ENCODE data around the gene KRT75. TPM values are rescaled to one million over a fixed set of nuclear protein-coding genes. Genes with fewer than 3 reads are reported as not detected.

Gene KRT75
- total RNA-seq, 2 experiments from 2014 or later, result not detected

DNA sequence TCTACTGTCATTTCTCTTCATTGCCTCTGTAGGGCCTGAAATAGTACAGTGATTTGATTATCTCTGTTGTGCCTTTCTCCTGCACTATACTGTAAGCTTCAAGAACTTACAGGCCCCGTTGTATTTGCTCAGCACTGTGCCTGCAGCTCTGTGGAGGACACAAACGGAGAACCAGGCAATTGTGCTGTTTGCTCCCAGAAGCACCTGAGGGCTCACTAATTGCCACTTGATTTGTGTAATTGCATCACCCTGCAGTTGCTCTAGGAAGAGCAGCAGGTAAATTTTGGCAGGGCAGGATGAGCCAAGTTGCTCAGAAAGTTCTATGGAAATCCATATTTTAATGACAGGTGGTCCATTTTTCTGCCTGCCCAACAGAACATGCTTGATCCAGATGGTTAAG, 16.4 kb downstream of the KRT75 start:
- CTCF ChIA-PET, result no interaction called here
- intact Hi-C loops (cut with micrococcal nuclease), result no loop called here
- POLR2A ChIA-PET, result no interaction called here
- no peaks in the 10 kb centered on the region for H3K9me3 Mint-ChIP-seq
- no peak overlapping the region for H3K27ac Mint-ChIP-seq
- H3K36me3 Mint-ChIP-seq (ENCODE audit: low read depth), result no peaks in the 10 kb centered on the region
- no peak for DNase-seq
- H3K27me3 Mint-ChIP-seq, result peaks cover 6% of the 10 kb centered on the region
- H3K4me3 Mint-ChIP-seq, result no peak overlapping the region
- TF ChIP-seq, protein P1, sequence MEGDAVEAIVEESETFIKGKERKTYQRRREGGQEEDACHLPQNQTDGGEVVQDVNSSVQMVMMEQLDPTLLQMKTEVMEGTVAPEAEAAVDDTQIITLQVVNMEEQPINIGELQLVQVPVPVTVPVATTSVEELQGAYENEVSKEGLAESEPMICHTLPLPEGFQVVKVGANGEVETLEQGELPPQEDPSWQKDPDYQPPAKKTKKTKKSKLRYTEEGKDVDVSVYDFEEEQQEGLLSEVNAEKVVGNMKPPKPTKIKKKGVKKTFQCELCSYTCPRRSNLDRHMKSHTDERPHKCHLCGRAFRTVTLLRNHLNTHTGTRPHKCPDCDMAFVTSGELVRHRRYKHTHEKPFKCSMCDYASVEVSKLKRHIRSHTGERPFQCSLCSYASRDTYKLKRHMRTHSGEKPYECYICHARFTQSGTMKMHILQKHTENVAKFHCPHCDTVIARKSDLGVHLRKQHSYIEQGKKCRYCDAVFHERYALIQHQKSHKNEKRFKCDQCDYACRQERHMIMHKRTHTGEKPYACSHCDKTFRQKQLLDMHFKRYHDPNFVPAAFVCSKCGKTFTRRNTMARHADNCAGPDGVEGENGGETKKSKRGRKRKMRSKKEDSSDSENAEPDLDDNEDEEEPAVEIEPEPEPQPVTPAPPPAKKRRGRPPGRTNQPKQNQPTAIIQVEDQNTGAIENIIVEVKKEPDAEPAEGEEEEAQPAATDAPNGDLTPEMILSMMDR (IDR thresholded peaks at IDR 0.05), result no peak
- peaks cover 6% of the 10 kb centered on the region for H3K4me1 Mint-ChIP-seq (ENCODE audit: low read depth)
- ATAC-seq, result no peak

DNA sequence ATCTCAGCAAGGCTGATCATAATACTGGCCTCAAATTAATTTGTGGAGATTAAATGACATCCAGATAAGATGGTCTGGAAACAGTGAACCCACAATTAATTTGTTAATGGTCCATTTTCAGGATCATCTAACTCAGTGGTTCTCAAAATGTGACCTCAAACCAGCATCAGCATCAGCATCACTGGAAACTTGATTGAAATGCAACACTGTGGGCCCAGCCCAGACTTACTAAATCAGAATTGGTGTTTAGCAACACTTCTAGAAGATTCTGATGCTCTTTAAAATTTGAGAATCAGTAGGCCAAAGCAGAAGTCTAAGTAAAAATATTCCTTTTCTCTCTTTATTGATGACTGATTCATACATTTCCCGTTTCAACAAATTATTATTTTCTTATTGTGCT, 17.4 kb downstream of the KRT75 start:
- Mint-ChIP-seq H3K9me3 (no peaks in the 10 kb centered on the region), H3K27ac (no peak overlapping the region), H3K4me1 (ENCODE audit: low read depth) (peaks cover 6% of the 10 kb centered on the region), H3K27me3 (peaks cover 4% of the 10 kb centered on the region), H3K36me3 (ENCODE audit: low read depth) (no peaks in the 10 kb centered on the region), H3K4me3 (no peak overlapping the region)
- DNase-seq, result no peak
- intact Hi-C loops (cut with micrococcal nuclease), result no loop called here
- ChIA-PET CTCF (no interaction called here), POLR2A (no interaction called here)
- no peak for ATAC-seq
- TF ChIP-seq, protein P1 (IDR thresholded peaks at IDR 0.05), result no peak

DNA sequence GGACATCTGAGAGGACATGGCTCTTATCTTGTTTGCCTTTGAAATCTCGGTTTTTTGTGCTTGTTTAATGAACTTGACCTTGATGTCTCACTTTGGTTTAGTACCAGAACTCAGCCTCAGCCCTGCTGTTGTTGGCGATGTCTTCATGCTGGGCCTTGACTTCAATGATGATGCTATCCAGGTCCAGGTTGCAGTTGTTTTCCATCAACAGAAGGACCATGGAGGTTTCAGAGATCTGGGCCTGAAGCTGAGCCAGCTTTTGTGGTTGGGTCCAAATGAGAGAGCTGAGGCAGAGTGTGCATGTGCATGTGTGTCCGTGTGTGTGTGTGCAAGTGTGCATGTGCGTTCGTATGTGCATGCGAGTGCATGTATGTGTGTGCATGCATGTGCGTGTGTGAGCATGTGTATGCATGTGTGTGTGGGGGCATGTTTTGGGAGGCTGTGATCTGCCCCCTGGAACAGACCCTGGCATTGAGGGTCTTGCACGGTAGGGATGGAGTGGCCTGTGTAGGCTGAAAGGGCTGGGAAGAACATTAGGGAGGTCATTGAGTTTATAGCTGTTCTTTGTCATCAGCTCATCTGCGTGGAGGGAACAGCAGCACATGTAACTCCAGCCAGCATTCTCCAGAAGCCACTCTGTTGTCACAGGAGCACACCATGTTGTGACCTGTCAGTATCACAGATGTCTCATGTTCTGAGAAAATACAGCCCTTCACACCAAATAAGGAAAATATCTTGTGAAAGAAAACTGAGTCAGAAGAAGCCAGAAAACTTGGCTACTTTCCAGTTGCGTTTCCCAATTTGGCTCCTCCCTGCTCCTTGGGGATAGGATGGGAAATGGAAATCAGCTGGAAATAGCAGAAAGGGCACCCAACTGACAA, 18.1 kb downstream of the KRT75 start:
- H3K27ac Mint-ChIP-seq, result no peak overlapping the region
- no peaks in the 10 kb centered on the region for H3K36me3 Mint-ChIP-seq (ENCODE audit: low read depth)
- POLR2A ChIA-PET, result no interaction called here
- intact Hi-C loops (cut with micrococcal nuclease), result no loop called here
- DNase-seq, result no peak
- no peak overlapping the region for H3K4me3 Mint-ChIP-seq
- H3K4me1 Mint-ChIP-seq (ENCODE audit: low read depth), result peaks cover 6% of the 10 kb centered on the region
- no peaks in the 10 kb centered on the region for H3K9me3 Mint-ChIP-seq
- TF ChIP-seq, protein P1 (IDR thresholded peaks at IDR 0.05), result no peak
- CTCF ChIA-PET, result no interaction called here
- peaks cover 3% of the 10 kb centered on the region for H3K27me3 Mint-ChIP-seq
- no peak for ATAC-seq

DNA sequence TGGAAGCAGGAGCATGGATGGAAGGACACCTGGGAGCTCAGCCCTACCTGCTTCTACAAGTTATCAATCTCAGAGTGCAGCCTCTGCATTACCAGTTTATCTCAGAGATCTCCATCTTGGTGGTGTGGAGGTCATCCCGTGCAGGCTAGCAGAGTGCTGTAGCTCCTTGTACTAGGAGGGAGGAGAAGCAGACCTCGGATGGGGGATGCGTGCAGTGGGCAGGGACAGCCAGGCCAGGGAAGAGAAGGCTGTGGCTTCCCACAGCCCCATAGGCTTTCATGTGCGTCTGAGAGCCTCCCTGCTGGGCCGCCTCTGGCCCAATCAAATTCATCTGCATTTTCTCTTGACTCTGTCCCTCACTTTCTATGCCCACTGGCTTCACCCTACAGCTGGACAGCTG, 19.2 kb downstream of the KRT75 start:
- CTCF ChIA-PET, result no interaction called here
- Mint-ChIP-seq H3K9me3 (no peaks in the 10 kb centered on the region), H3K4me1 (ENCODE audit: low read depth) (peaks cover 5% of the 10 kb centered on the region), H3K36me3 (ENCODE audit: low read depth) (no peaks in the 10 kb centered on the region), H3K4me3 (no peak overlapping the region), H3K27ac (no peak overlapping the region), H3K27me3 (peaks cover 3% of the 10 kb centered on the region)
- POLR2A ChIA-PET, result no interaction called here
- ATAC-seq (no peak), DNase-seq (no peak)
- intact Hi-C loops (cut with micrococcal nuclease), result no loop called here
- TF ChIP-seq, protein P1 (IDR thresholded peaks at IDR 0.05), result no peak

DNA sequence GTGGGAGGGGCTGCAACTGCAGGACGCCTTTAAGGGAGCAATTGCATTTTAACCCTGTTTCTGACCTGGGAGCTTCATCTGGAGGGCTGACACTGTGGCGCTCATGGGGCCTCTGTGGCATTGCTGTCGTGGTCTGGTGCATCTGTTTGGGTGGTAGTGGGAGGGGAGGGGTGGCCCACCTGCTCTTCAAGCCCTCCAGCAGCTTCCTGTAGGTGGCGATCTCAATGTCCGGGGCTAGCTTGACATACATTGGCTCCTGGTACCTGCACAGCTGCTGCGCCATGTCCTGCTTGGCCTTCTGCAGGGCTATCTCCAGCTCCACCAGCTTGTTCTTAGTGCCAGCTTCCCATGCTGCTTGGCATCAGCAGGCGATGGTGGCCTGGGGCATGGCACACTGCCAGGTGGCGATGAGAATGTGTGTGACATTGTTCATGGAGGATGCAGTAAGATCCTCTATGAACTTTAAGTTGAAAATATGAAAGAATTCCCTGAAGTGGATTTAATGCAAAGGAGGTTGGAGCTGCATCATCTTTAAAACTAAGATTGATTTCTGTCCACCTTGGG, 20.3 kb downstream of the KRT75 start:
- Mint-ChIP-seq H3K36me3 (ENCODE audit: low read depth) (no peaks in the 10 kb centered on the region), H3K9me3 (no peaks in the 10 kb centered on the region), H3K27me3 (peaks cover 3% of the 10 kb centered on the region), H3K27ac (no peak overlapping the region), H3K4me1 (ENCODE audit: low read depth) (no peaks in the 10 kb centered on the region), H3K4me3 (no peak overlapping the region)
- ChIA-PET CTCF (no interaction called here), POLR2A (interaction anchor here (1.8 kb wide), 1 partner anchor 15 kb away, joined by 3 read pairs; no protein-coding TSS in a partner anchor)
- no peak for ATAC-seq
- intact Hi-C loops (cut with micrococcal nuclease), result no loop called here
- DNase-seq, result no peak
- TF ChIP-seq, protein P1 (IDR thresholded peaks at IDR 0.05), result no peak

Measured in activated CD8-positive, alpha-beta T cell treated with anti-CD3 and anti-CD28 coated beads for 36 hours (primary cell).